NB4 (cell line): ENCODE results near the gene TTLL5.

Experiments used
- MYC ChIP-seq: IDR thresholded peaks from 2 replicates; pipeline ENCODE4 v1.6.1; 2011; ENCODE audit warnings: low read depth, low read length
- POLR2A ChIP-seq: IDR thresholded peaks from 2 replicates; pipeline ENCODE4 v1.6.1; 2011; ENCODE audit warnings: mild to moderate bottlenecking; ENCODE audit not compliant: insufficient read length; ENCODE audit errors: extremely low read depth
- TF ChIP-seq, protein P1 (sequence below): IDR thresholded peaks from one replicate; pipeline ENCODE4 v1.5.1; 2012; ENCODE audit warnings: low read depth, low read length
- TF ChIP-seq, protein P2 (sequence below): IDR thresholded peaks from 2 replicates; pipeline ENCODE4 v1.6.1; 2011; ENCODE audit warnings: low read depth, low read length

DNA sequence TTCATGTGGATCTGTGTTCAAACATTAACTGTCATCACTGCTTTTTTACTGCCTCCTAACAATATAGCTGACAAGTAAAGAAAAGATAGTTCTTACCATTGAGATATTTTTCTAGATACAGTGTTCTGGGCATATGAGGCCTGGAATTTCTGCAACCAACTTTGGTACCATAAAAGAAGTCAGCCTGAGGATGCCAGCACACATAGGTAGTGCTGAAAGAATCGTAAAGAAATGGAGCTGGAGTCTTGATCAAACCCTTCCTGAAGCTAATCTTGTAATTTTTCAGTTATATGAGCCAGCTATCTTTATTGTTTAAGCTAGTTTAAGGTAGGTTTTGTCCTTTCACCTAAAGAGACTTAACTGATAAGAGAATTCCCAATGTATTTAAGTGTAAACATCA, 11.7 kb upstream of the TTLL5 start:
- TF ChIP-seq, protein P1, sequence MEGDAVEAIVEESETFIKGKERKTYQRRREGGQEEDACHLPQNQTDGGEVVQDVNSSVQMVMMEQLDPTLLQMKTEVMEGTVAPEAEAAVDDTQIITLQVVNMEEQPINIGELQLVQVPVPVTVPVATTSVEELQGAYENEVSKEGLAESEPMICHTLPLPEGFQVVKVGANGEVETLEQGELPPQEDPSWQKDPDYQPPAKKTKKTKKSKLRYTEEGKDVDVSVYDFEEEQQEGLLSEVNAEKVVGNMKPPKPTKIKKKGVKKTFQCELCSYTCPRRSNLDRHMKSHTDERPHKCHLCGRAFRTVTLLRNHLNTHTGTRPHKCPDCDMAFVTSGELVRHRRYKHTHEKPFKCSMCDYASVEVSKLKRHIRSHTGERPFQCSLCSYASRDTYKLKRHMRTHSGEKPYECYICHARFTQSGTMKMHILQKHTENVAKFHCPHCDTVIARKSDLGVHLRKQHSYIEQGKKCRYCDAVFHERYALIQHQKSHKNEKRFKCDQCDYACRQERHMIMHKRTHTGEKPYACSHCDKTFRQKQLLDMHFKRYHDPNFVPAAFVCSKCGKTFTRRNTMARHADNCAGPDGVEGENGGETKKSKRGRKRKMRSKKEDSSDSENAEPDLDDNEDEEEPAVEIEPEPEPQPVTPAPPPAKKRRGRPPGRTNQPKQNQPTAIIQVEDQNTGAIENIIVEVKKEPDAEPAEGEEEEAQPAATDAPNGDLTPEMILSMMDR, result no peak
- TF ChIP-seq MYC (no peak), POLR2A (no peak)
- TF ChIP-seq, protein P2, sequence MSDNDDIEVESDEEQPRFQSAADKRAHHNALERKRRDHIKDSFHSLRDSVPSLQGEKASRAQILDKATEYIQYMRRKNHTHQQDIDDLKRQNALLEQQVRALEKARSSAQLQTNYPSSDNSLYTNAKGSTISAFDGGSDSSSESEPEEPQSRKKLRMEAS, result no peak
